GM12878 (cell line): ENCODE data around the gene OSM. TPM values are rescaled to one million over a fixed set of nuclear protein-coding genes. Genes with fewer than 3 reads are reported as not detected.
A peak's percentile ranks its signal among the peaks of the same experiment; 100 is the strongest.

ENCODE experiments used
- ASH2L ChIP-seq: fragments of 300-600, 200-600 bp; sonication (generic); IDR thresholded peaks from 2 replicates; pipeline ENCODE4 v1.6.1; 2017; ENCODE audit warnings: low read depth, mild to moderate bottlenecking, borderline replicate concordance
- BHLHE40 ChIP-seq, 2 experiments: fragments of 450-650 bp in 1 of 2; IDR thresholded peaks; 2 replicates each; pipeline ENCODE4 v1.6.1; 2011 to 2017; ENCODE audit warnings: low read depth in 2 of 2, borderline replicate concordance in 1 of 2, improper control_type of control experiment in 1 of 2, low read length in 1 of 2, mild to moderate bottlenecking in 1 of 2
- BRCA1 ChIP-seq: IDR thresholded peaks from 2 replicates; pipeline ENCODE4 v1.6.1; 2011; ENCODE audit warnings: low read depth, low read length, improper control_type of control experiment
- CBFB ChIP-seq: IDR thresholded peaks from 2 replicates; pipeline ENCODE4 v1.6.1; 2016; ENCODE audit warnings: antibody characterized with exemption, low read depth
- CHD4 ChIP-seq: fragments of 200-600 bp; sonication (generic); IDR thresholded peaks from 2 replicates; pipeline ENCODE4 v1.6.1; 2016; ENCODE audit warnings: mild to moderate bottlenecking
- DPF2 ChIP-seq: fragments of 450-650 bp; IDR thresholded peaks from 2 replicates; pipeline ENCODE4 v1.6.1; 2017; ENCODE audit warnings: mild to moderate bottlenecking
- EED ChIP-seq: sonication (generic); IDR thresholded peaks from 2 replicates; pipeline ENCODE4 v1.6.1; 2016; ENCODE audit warnings: antibody characterized with exemption, low read depth
- GATAD2B ChIP-seq: fragments of 450-650 bp; conservative IDR thresholded peaks from 2 replicates; pipeline ENCODE4 v1.6.1; 2017; ENCODE audit warnings: low read depth, mild to moderate bottlenecking, moderate library complexity
- HDAC6 ChIP-seq: fragments of 200-600 bp; sonication (generic); IDR thresholded peaks from one replicate; pipeline ENCODE4 v1.8.0; 2017; ENCODE audit warnings: antibody characterized with exemption; ENCODE audit not compliant: unreplicated experiment
- IKZF1 ChIP-seq: fragments of 450-650 bp; conservative IDR thresholded peaks from 2 replicates; pipeline ENCODE4 v1.6.1; 2017; ENCODE audit warnings: antibody characterized with exemption, mild to moderate bottlenecking
- KLF5 ChIP-seq: fragments of 450-650 bp; IDR thresholded peaks from 2 replicates; pipeline ENCODE4 v1.6.1; 2014; ENCODE audit warnings: mild to moderate bottlenecking; ENCODE audit not compliant: partially characterized antibody
- NBN ChIP-seq: fragments of 450-650 bp; IDR thresholded peaks from 2 replicates; pipeline ENCODE4 v1.6.1; 2016
- NFIC ChIP-seq: IDR thresholded peaks from 2 replicates; pipeline ENCODE4 v1.6.1; 2012; ENCODE audit warnings: low read depth, mild to moderate bottlenecking, inconsistent platforms, low read length, moderate library complexity
- NR2C1 ChIP-seq: fragments of 450-650 bp; IDR thresholded peaks from 2 replicates; pipeline ENCODE4 v1.6.1; 2017; ENCODE audit warnings: antibody characterized with exemption, mild to moderate bottlenecking, moderate library complexity
- PAX5 ChIP-seq: IDR thresholded peaks from 2 replicates; pipeline ENCODE4 v1.6.1; 2011; ENCODE audit warnings: low read depth, low read length, borderline replicate concordance
- RAD21 ChIP-seq: IDR thresholded peaks from 2 replicates; pipeline ENCODE4 v1.6.1; 2011; ENCODE audit warnings: mild to moderate bottlenecking, low read depth, low read length, moderate library complexity; ENCODE audit not compliant: insufficient read depth
- RAD51 ChIP-seq: fragments of 450-650 bp; IDR thresholded peaks from 2 replicates; pipeline ENCODE4 v1.6.1; 2016; ENCODE audit warnings: moderate library complexity, mild to moderate bottlenecking, inconsistent platforms
- RELA ChIP-seq: fragments of 450-650 bp; IDR thresholded peaks from 2 replicates; pipeline ENCODE4 v1.8.0; 2014; ENCODE audit warnings: borderline replicate concordance; ENCODE audit not compliant: partially characterized antibody
- SMAD1 ChIP-seq: fragments of 450-650 bp; IDR thresholded peaks from 2 replicates; pipeline ENCODE4 v1.6.1; 2018; ENCODE audit warnings: mild to moderate bottlenecking, low read depth; ENCODE audit not compliant: partially characterized antibody
- SMARCA5 ChIP-seq: fragments of 450-650 bp; IDR thresholded peaks from 2 replicates; pipeline ENCODE4 v1.6.1; 2017; ENCODE audit warnings: mild to moderate bottlenecking
- SPI1 ChIP-seq: IDR thresholded peaks from 2 replicates; pipeline ENCODE4 v1.6.1; 2011; ENCODE audit warnings: low read depth, mild to moderate bottlenecking, low read length, moderate library complexity, borderline replicate concordance; ENCODE audit not compliant: insufficient read depth
- SRF ChIP-seq, 2 experiments: IDR thresholded peaks; 2 replicates each; pipeline ENCODE4 v1.6.1; 2011; ENCODE audit warnings: low read depth in 2 of 2, low read length in 2 of 2, mild to moderate bottlenecking in 1 of 2, moderate library complexity in 1 of 2
- STAT1 ChIP-seq: fragments of 450-650 bp; conservative IDR thresholded peaks from 2 replicates; pipeline ENCODE4 v1.6.1; 2014; ENCODE audit warnings: antibody characterized with exemption, mild to moderate bottlenecking
- TBL1XR1 ChIP-seq: IDR thresholded peaks from 2 replicates; pipeline ENCODE4 v1.6.1; 2012; ENCODE audit warnings: low read depth, low read length, improper control_type of control experiment
- TCF12 ChIP-seq: IDR thresholded peaks from 2 replicates; pipeline ENCODE4 v1.6.1; 2011; ENCODE audit warnings: low read depth, mild to moderate bottlenecking, low read length
- ZBED1 ChIP-seq: IDR thresholded peaks from 2 replicates; pipeline ENCODE4 v1.6.1; 2016; ENCODE audit warnings: borderline replicate concordance
- ZBTB33 ChIP-seq: fragments of 450-650 bp; IDR thresholded peaks from 2 replicates; pipeline ENCODE4 v1.6.1; 2017; ENCODE audit warnings: mild to moderate bottlenecking
- ZNF687 ChIP-seq: fragments of 450-650 bp; IDR thresholded peaks from 2 replicates; pipeline ENCODE4 v1.6.1; 2017; ENCODE audit warnings: mild to moderate bottlenecking, moderate library complexity
- ZZZ3 ChIP-seq: IDR thresholded peaks from 2 replicates; pipeline ENCODE4 v1.6.1; 2011; ENCODE audit warnings: low read depth; ENCODE audit not compliant: control insufficient read depth, insufficient read length
- polyA plus RNA-seq, 11 experiments: library from polyadenylated mRNA; depleted of rRNA in 4 of 11; unstranded in 6 of 11; stranded (reverse) in 5 of 11; fragments of >200 nt; fragmentation: Nextera tagmentation in 4 of 11; fragmentation: Illumina TruSeq in 1 of 11; extraction: Ambion mirVana in 4 of 11; extraction: Trizol in 1 of 11; gene quantifications; 1 replicate in 1 of 11; 2 replicates in 10 of 11; pipeline versions ENCODE4 v1.2.1 to v1.2.3, GENCODE V29; 2011 to 2016; ENCODE audit warnings: inconsistent platforms in 2 of 11, missing spikeins in 2 of 11, low read depth in 1 of 11
- total RNA-seq, 4 experiments: library from RNA; depleted of rRNA in 3 of 4; stranded (reverse); fragments of >200 nt in 3 of 4; fragmentation: Illumina TruSeq in 1 of 4; extraction: Trizol in 1 of 4; gene quantifications; 2 replicates each; pipeline versions ENCODE4 v1.2.1 to v1.2.3, GENCODE V29; 2013 to 2021

OSM gene
- total and polyA plus RNA-seq, 10 of the 15 experiments (the other 5 are each of a cell fraction or from before 2014, with no cell fraction given) = 0.06 to 1.4 (median 0.59) TPM

GRCh38 chr22:30314915-30315314 is 48.3 kb upstream of the OSM start (continued):
- TF ChIP-seq RAD21 (no peak), NFIC (peak; percentile 79), ZBTB33 (no peak), ZNF687 (no peak), SMAD1 (no peak), BHLHE40 (IDR thresholded peaks at IDR 0.05; ENCODE audit: borderline replicate concordance in 1 of 2, low read depth in 2 of 2, low read length in 1 of 2) (peak; percentile 90), HDAC6 (no peak), SMARCA5 (no peak), BRCA1 (no peak), SRF (IDR thresholded peaks at IDR 0.05; ENCODE audit: low read depth in 2 of 2, low read length in 2 of 2) (no peak), RAD51 (peak; percentile 51; the same call in 1 of the 2 replicates), TCF12 (peak; percentile 32; the same call in 1 of the 2 replicates), ZZZ3 (no peak), IKZF1 (peak; percentile 99), CBFB (peak; percentile 42; the same call in 1 of the 2 replicates), TBL1XR1 (no peak), SPI1 (peak; percentile 50; the same call in 1 of the 2 replicates), RELA (peak; percentile 71), GATAD2B (peak; percentile 40; the same call in 1 of the 2 replicates), ZBED1 (no peak), NBN (no peak), ASH2L (no peak), EED (peak; percentile 99), CHD4 (no peak), DPF2 (peak; percentile 90), NR2C1 (no peak), STAT1 (no peak), PAX5 (peak; percentile 74; the same call in 1 of the 2 replicates), KLF5 (no peak)
